GM12865 (cell line): ENCODE results near the gene OPN1LW.

Experiments used
- DNase-seq: peaks from one replicate; pipeline ENCODE4 v3.0.0; 2010; ENCODE audit warnings: low read depth
- H3K4me3 ChIP-seq: 2 replicates; pipeline ENCODE4 v1.5.1; 2011; ENCODE audit warnings: mild to moderate bottlenecking, low read depth, low read length, control low read depth
- CTCF ChIP-seq: IDR thresholded peaks from 2 replicates; pipeline ENCODE4 v1.5.1; 2011; ENCODE audit warnings: low read length, control low read depth, low read depth, inconsistent platforms; ENCODE audit not compliant: insufficient read depth; ENCODE audit errors: missing control alignments

OPN1LW gene

GRCh38 chrX:154114652-154115051, 29.4 kb upstream of the OPN1LW start:
- DNase-seq, result no peak
- H3K4me3 ChIP-seq, result no peak overlapping the region
- TF ChIP-seq CTCF, result no peak

- H3K4me3 ChIP-seq, result no peak overlapping the region
- no peak for TF ChIP-seq CTCF
- DNase-seq, result no peak
These were observed 29.0 kb upstream of the OPN1LW start for GRCh38 chrX:154115071-154115470.

- TF ChIP-seq CTCF, result no peak
- no peak overlapping the region for H3K4me3 ChIP-seq
- no peak for DNase-seq
These were observed 28.3 kb upstream of the OPN1LW start for GRCh38 chrX:154115750-154116149.

GRCh38 chrX:154116426-154117211, 27.4 kb upstream of the OPN1LW start:
- no peak for TF ChIP-seq CTCF
- H3K4me3 ChIP-seq, result no peak overlapping the region
- DNase-seq, result no peak

GRCh38 chrX:154117566-154117965, 26.5 kb upstream of the OPN1LW start:
- H3K4me3 ChIP-seq, result no peak overlapping the region
- no peak for DNase-seq
- TF ChIP-seq CTCF, result no peak

- no peak overlapping the region for H3K4me3 ChIP-seq
- DNase-seq, result no peak
- no peak for TF ChIP-seq CTCF
These were observed 23.5 kb upstream of the OPN1LW start for GRCh38 chrX:154120567-154120966.

GRCh38 chrX:154121207-154121606, 22.8 kb upstream of the OPN1LW start:
- no peak for TF ChIP-seq CTCF
- no peak overlapping the region for H3K4me3 ChIP-seq
- no peak for DNase-seq
